AG09319 (cell line): ENCODE measurements around the gene BRD2.

Experiments
- DNase-seq: peaks from one replicate; pipeline ENCODE4 v3.0.0-alpha.2; 2010; ENCODE audit warnings: low read depth; ENCODE audit errors: extremely low read depth
- CTCF ChIP-seq: IDR thresholded peaks from 2 replicates; pipeline ENCODE4 v1.5.1; 2011; ENCODE audit warnings: low read depth, mild to moderate bottlenecking, inconsistent platforms, low read length, moderate library complexity

The BRD2 gene

GRCh38 chr6:33024521-33024920, 56.1 kb downstream of the BRD2 start:
- TF ChIP-seq CTCF, result no peak
- DNase-seq, result no peak

GRCh38 chr6:33028220-33028849, 59.9 kb downstream of the BRD2 start:
- no peak for DNase-seq

GRCh38 chr6:33029328-33030184, 61.2 kb downstream of the BRD2 start:
- no peak for DNase-seq
- no peak for TF ChIP-seq CTCF

More at GRCh38 chr6:33028220-33028849, 59.9 kb downstream of the BRD2 start:
- no peak for TF ChIP-seq CTCF

GRCh38 chr6:33030245-33030644, 61.9 kb downstream of the BRD2 start:
- TF ChIP-seq CTCF, result no peak
- no peak for DNase-seq
